K562 (cell line): ENCODE results near the gene CCNQ. TPM values are rescaled to one million over a fixed set of nuclear protein-coding genes. Genes with fewer than 3 reads are reported as not detected.

Source experiments
- ADNP ChIP-seq: fragments of 200-800 bp; sonication (Bioruptor generic); IDR thresholded peaks from 2 replicates; pipeline ENCODE4 v1.6.1; 2016; ENCODE audit warnings: missing genetic modification characterization, missing compliant biosample characterization
- CBX8 ChIP-seq: fragments of 200-600 bp; sonication (generic); IDR thresholded peaks from 2 replicates; pipeline ENCODE4 v1.6.1; 2012; ENCODE audit warnings: borderline replicate concordance, mixed run types, low read depth, mild to moderate bottlenecking, moderate library complexity, mixed read lengths, low read length, control low read depth, inconsistent platforms; ENCODE audit not compliant: poor library complexity, severe bottlenecking; ENCODE audit errors: extremely low read depth
- CHD1 ChIP-seq: fragments of 200-600 bp; sonication (generic); IDR thresholded peaks from one replicate; pipeline ENCODE4 v1.6.1; 2012; ENCODE audit warnings: mild to moderate bottlenecking, moderate library complexity, low read length, inconsistent platforms
- CTCFL ChIP-seq: IDR thresholded peaks from 2 replicates; pipeline ENCODE4 v1.6.1; 2011; ENCODE audit warnings: borderline replicate concordance, low read depth, mild to moderate bottlenecking, moderate library complexity, low read length; ENCODE audit not compliant: insufficient read depth, poor library complexity, severe bottlenecking
- ELF2 ChIP-seq: fragments of 250-450 bp; sonication (Bioruptor Pico); IDR thresholded peaks from 2 replicates; pipeline ENCODE4 v1.5.0; 2021; ENCODE audit warnings: mild to moderate bottlenecking
- HMGN3 ChIP-seq: IDR thresholded peaks from 2 replicates; pipeline ENCODE4 v1.6.1; 2011; ENCODE audit warnings: borderline replicate concordance, low read depth, mild to moderate bottlenecking, mixed read lengths, low read length; ENCODE audit not compliant: insufficient read length; ENCODE audit errors: extremely low read depth
- HMGXB4 ChIP-seq: sonication (generic); formaldehyde crosslinking; IDR thresholded peaks from 2 replicates; pipeline ENCODE4 v1.8.1; 2023; ENCODE audit warnings: mild to moderate bottlenecking, missing genetic modification reagents
- IRF1 ChIP-seq: sonication (generic); formaldehyde crosslinking; IDR thresholded peaks from 2 replicates; pipeline ENCODE4 v1.8.0; 2022; ENCODE audit warnings: missing genetic modification reagents, mild to moderate bottlenecking, borderline replicate concordance
- KLF6 ChIP-seq: fragments of 250-450 bp; sonication (Bioruptor Pico); IDR thresholded peaks from 2 replicates; pipeline ENCODE4 v1.4.0; 2020; ENCODE audit warnings: mild to moderate bottlenecking, moderate library complexity, borderline replicate concordance
- NCOA6 ChIP-seq: fragments of 450-650 bp; IDR thresholded peaks from 2 replicates; pipeline ENCODE4 v1.6.1; 2017; ENCODE audit warnings: mild to moderate bottlenecking
- NFIX ChIP-seq: fragments of 250-450 bp; sonication (Bioruptor Pico); IDR thresholded peaks from 2 replicates; pipeline ENCODE4 v1.4.0; 2020; ENCODE audit warnings: low read depth, mild to moderate bottlenecking, moderate library complexity
- PKNOX1 ChIP-seq: fragments of 450-650 bp; IDR thresholded peaks from 2 replicates; pipeline ENCODE4 v1.6.1; 2016
- POLR2A ChIP-seq: fragments of 450-650 bp; conservative IDR thresholded peaks from 2 replicates; pipeline ENCODE4 v1.6.1; 2016
- SAP30 ChIP-seq: fragments of 200-600 bp; sonication (generic); IDR thresholded peaks from 2 replicates; pipeline ENCODE4 v1.6.1; 2012; ENCODE audit warnings: borderline replicate concordance, low read depth, mild to moderate bottlenecking, moderate library complexity, low read length, control low read depth, inconsistent platforms; ENCODE audit not compliant: insufficient read depth, poor library complexity, severe bottlenecking
- SLC30A9 ChIP-seq: fragments of 250-450 bp; sonication (Bioruptor Pico); IDR thresholded peaks from 2 replicates; pipeline ENCODE4 v1.8.0; 2022; ENCODE audit warnings: mild to moderate bottlenecking, moderate library complexity
- TFE3 ChIP-seq: fragments of 450-650 bp; formaldehyde crosslinking; IDR thresholded peaks from 2 replicates; pipeline ENCODE4 v1.4.0; 2020; ENCODE audit warnings: mild to moderate bottlenecking, mixed read lengths
- ZBTB17 ChIP-seq: fragments of 450-650 bp; formaldehyde crosslinking; IDR thresholded peaks from 2 replicates; pipeline ENCODE4 v1.4.0; 2020; ENCODE audit warnings: mild to moderate bottlenecking
- ZC3H11A ChIP-seq: IDR thresholded peaks from 2 replicates; pipeline ENCODE4 v1.6.1; 2012; ENCODE audit warnings: low read depth, low read length, improper control_type of control experiment
- ZNF3 ChIP-seq: fragments of 250-450 bp; sonication (Bioruptor Pico); IDR thresholded peaks from 2 replicates; pipeline ENCODE4 v1.5.0; 2021; ENCODE audit warnings: mild to moderate bottlenecking, moderate library complexity
- ZNF316 ChIP-seq: fragments of 450-650 bp; IDR thresholded peaks from 2 replicates; pipeline ENCODE4 v1.6.1; 2016
- ZNF780A ChIP-seq: fragments of 250-450 bp; sonication (Bioruptor Pico); IDR thresholded peaks from 2 replicates; pipeline ENCODE4 v1.5.0; 2021; ENCODE audit warnings: mild to moderate bottlenecking
- ZNF785 ChIP-seq: fragments of 250-450 bp; sonication (Bioruptor Pico); IDR thresholded peaks from 2 replicates; pipeline ENCODE4 v1.4.0; 2020; ENCODE audit warnings: mild to moderate bottlenecking
- polyA plus RNA-seq, 8 experiments: library from polyadenylated mRNA; depleted of rRNA in 4 of 8; stranded (reverse) in 5 of 8; unstranded in 3 of 8; fragments of >200 nt; fragmentation: Nextera tagmentation in 2 of 8; fragmentation: Illumina TruSeq in 1 of 8; extraction: Ambion mirVana in 2 of 8; extraction: Trizol in 1 of 8; gene quantifications; 2 replicates each; pipeline versions ENCODE4 v1.2.1 to v1.2.3, GENCODE V29; 2011 to 2014; ENCODE audit warnings: inconsistent platforms in 1 of 8, missing spikeins in 1 of 8
- total RNA-seq, 7 experiments: library from RNA; depleted of rRNA in 6 of 7; stranded (reverse); fragments of >200 nt in 6 of 7; fragmentation: Illumina TruSeq in 2 of 7; extraction: Trizol in 2 of 7; gene quantifications; 2 replicates each; pipeline versions ENCODE4 v1.2.1 to v1.2.3, GENCODE V29; 2011 to 2021; ENCODE audit warnings: low replicate concordance in 1 of 7

CCNQ gene
- total and polyA plus RNA-seq, 9 of the 15 experiments (the other 6 are each of a cell fraction or from before 2014, with no cell fraction given), result 0.92 to 53.8 (median 25.3) TPM

- TF ChIP-seq TFE3 (CRISPR knock-in tag) (no peak), ZNF780A (CRISPR knock-in tag) (no peak), HMGXB4 (CRISPR knock-in tag) (no peak), IRF1 (CRISPR knock-in tag) (no peak), NCOA6 (no peak), HMGN3 (no peak), ZNF316 (no peak), ADNP (tag) (no peak), SLC30A9 (CRISPR knock-in tag) (no peak), ZBTB17 (CRISPR knock-in tag) (no peak), CTCFL (no peak), POLR2A (no peak), NFIX (CRISPR knock-in tag) (no peak), ZC3H11A (no peak), PKNOX1 (no peak), ZNF785 (no peak), KLF6 (CRISPR knock-in tag) (no peak), CBX8 (no peak), CHD1 (no peak), ELF2 (CRISPR knock-in tag) (no peak), SAP30 (peak; percentile 54), ZNF3 (no peak)
These were observed at the start of gene CCNQ (continued) for GRCh38 chrX:153598541-153599191.
